ENCODE data around the gene CAPNS2. TPM values are rescaled to one million over a fixed set of nuclear protein-coding genes. Genes with fewer than 3 reads are reported as not detected.

Gene CAPNS2
- total RNA-seq, 1 experiment from 2014 or later, result not detected

GRCh38 chr16:55575496-55575895, 9.0 kb downstream of the CAPNS2 start:
- intact Hi-C loops (cut with micrococcal nuclease), result no loop called here
- ATAC-seq (no peak), DNase-seq (ENCODE audit: low read depth, low spot score) (no peak)
- CTCF ChIA-PET, result no interaction called here
- Histone ChIP-seq H3K4me2 (ENCODE audit: low read length) (no peak overlapping the region), H3K9ac (ENCODE audit: low read length) (no peak overlapping the region), H4K20me1 (ENCODE audit: insufficient read depth) (no peaks in the 10 kb centered on the region), H3K4me1 (ENCODE audit: control insufficient read depth in 1 of 2, insufficient read depth in 2 of 2, low read length in 2 of 2) (no peaks in the 10 kb centered on the region), H3K27me3 (ENCODE audit: insufficient read depth, low read length) (no peaks in the 10 kb centered on the region), H3K9me3 (ENCODE audit: control insufficient read depth in 1 of 2, insufficient read depth in 1 of 2, low read depth in 1 of 2, low read length in 2 of 2) (no peaks in the 10 kb centered on the region), H3K4me3 (replicated peaks in 1 of 2; ENCODE audit: low read depth in 1 of 2, low read length in 2 of 2) (no peak overlapping the region), H3K36me3 (ENCODE audit: control insufficient read depth in 1 of 2, insufficient read depth in 2 of 2, low read length in 2 of 2) (peaks cover 0 to 5% of the 10 kb centered on the region in 2 experiments; a peak in 1 of 4 replicates), H3K79me2 (ENCODE audit: insufficient read depth, low read length) (no peaks in the 10 kb centered on the region), H3K9me2 (ENCODE audit: insufficient read depth) (no peaks in the 10 kb centered on the region), H2AFZ (ENCODE audit: low read depth, low read length, poor library complexity, severe bottlenecking) (no peak overlapping the region), H3K27ac (ENCODE audit: low read depth, low read length) (no peak overlapping the region)
- POLR2A ChIA-PET, result no interaction called here
- TF ChIP-seq ATF3 (IDR thresholded peaks at IDR 0.05) (no peak), TCF7L2 (IDR thresholded peaks at IDR 0.05; ENCODE audit: borderline replicate concordance, extremely low read depth, insufficient read depth, insufficient read length) (no peak), JUND (IDR thresholded peaks at IDR 0.05) (no peak), YY1 (IDR thresholded peaks at IDR 0.05; ENCODE audit: extremely low read depth, insufficient replicate concordance, low read depth, low read length) (no peak), FOSL1 (IDR thresholded peaks at IDR 0.05; ENCODE audit: low read depth) (no peak), EZH2 (IDR thresholded peaks at IDR 0.05) (no peak), ELF1 (IDR thresholded peaks at IDR 0.05; ENCODE audit: borderline replicate concordance, low read depth) (no peak), SIN3A (IDR thresholded peaks at IDR 0.05; ENCODE audit: low read depth) (no peak), SP1 (IDR thresholded peaks at IDR 0.05; ENCODE audit: low read depth) (no peak), CEBPB (IDR thresholded peaks at IDR 0.05; ENCODE audit: low read depth) (no peak), MAX (IDR thresholded peaks at IDR 0.05) (no peak), SRF (IDR thresholded peaks at IDR 0.05; ENCODE audit: low read depth) (no peak), CBX3 (IDR thresholded peaks at IDR 0.05; ENCODE audit: low read depth) (no peak), POLR2AphosphoS5 (IDR thresholded peaks at IDR 0.05; ENCODE audit: low read depth, low read length) (no peak), RAD21 (IDR thresholded peaks at IDR 0.05; ENCODE audit: low read depth) (no peak), POLR2A (IDR thresholded peaks at IDR 0.05; ENCODE audit: borderline replicate concordance, extremely low read depth, insufficient read depth, insufficient read length) (no peak), ZFX (IDR thresholded peaks at IDR 0.05) (no peak)
- RAD21 ChIA-PET (ENCODE audit: low non-redundant PET in 1 of 2, low total read pairs in 2 of 2, uncharacterized antibody in 2 of 2, unreplicated experiment in 2 of 2), result no interaction called here
- no TSS peak for BruUV-seq (replicated peaks)

Data from HCT116 (cell line).